ENCODE data around the gene HOXA2. TPM values are rescaled to one million over a fixed set of nuclear protein-coding genes. Genes with fewer than 3 reads are reported as not detected.

The HOXA2 gene
- total and polyA plus RNA-seq, 2 of the 8 experiments (the other 6 are each of a cell fraction or from before 2014, with no cell fraction given): not detected

DNA sequence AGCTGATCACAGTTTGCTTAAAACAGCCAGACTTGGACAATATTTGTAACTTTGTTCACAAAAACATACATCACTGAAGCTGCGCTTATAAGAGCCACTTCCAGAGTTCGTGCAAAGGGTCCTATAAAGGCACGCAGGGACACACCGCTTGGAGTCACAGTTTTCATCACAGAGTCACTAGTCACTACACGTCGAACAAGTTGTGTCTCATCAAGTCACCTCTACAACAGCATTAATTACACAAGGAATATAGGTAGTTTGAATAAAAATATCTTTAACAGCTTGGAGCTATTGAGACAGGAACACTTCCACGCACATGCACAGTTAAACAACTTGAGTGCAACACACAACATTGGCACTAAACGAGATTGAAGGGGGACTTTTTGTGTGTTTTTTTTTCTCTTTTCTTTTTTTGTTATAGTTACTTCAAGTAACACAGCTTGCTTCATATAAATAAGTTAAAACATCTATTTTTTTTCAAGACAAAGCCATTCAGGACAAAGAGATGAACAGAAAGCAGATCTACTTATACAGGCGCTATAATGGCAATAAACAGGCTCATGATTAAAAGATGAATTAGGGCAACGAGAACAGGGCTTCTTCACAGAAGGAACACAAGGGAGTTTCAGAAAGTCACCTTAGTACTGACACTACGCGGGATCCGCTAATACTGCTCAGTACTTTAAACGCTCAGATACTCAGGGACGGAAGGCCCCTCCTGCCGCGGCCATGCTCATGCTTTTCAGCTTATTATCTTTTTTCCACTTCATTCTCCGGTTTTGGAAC lies 38.8 kb upstream of the HOXA2 start:
- no peak overlapping the region for H3K27ac ChIP-seq (ENCODE audit: low read depth, low read length)
- H4K8ac ChIP-seq (ENCODE audit: extremely low read depth, insufficient read depth, low read length): no peak overlapping the region
- H2BK5ac ChIP-seq (ENCODE audit: low read depth, low read length): no peak overlapping the region
- H4K20me1 ChIP-seq (replicated peaks in 1 of 2; ENCODE audit: control insufficient read depth in 1 of 2, insufficient read depth in 2 of 2, low read length in 2 of 2): peaks cover 16 to 21% of the 10 kb centered on the region in 2 experiments
- no peak overlapping the region for H2BK20ac ChIP-seq (ENCODE audit: low read length)
- no peaks in the 10 kb centered on the region for H3K79me2 ChIP-seq (ENCODE audit: control insufficient read depth in 1 of 2, insufficient read depth in 2 of 2, low read length in 2 of 2)
- H4K5ac ChIP-seq (ENCODE audit: insufficient read length, low read depth, low read length): no peak overlapping the region
- FAIRE-seq (no peak), DNase-seq (ENCODE audit: low read depth in 1 of 2, low spot score in 2 of 2) (no peak)
- peaks cover 0 to 6% (median 0%) of the 10 kb centered on the region in 4 experiments; a peak in 1 of 8 replicates for H3K36me3 ChIP-seq (ENCODE audit: control insufficient read depth in 2 of 4, insufficient read depth in 4 of 4, low read length in 3 of 4)
- 38% methylated on average over 18 of the region's 18 CpGs; no CpG with 5 or more reads in 1 of the 2 experiments for WGBS, 2 experiments (ENCODE audit: extremely low coverage in 1 of 2, insufficient coverage in 1 of 2, insufficient read length in 1 of 2, insufficient replicate concordance in 2 of 2, low coverage in 1 of 2, low lambda C conversion rate in 2 of 2, missing lambda C conversion rate in 1 of 2)
- H2AFZ ChIP-seq (ENCODE audit: low read length): no peak overlapping the region
- H3K4me2 ChIP-seq (ENCODE audit: insufficient read depth in 1 of 2, low read depth in 2 of 2, low read length in 2 of 2): no peak overlapping the region; a peak in 1 of 4 replicates
- CTCF ChIA-PET (ENCODE audit: partially characterized antibody): interaction anchor here (0.6 to 12.5 kb wide), 20 partner anchors 9 to 871 kb away, joined by 3 to 123 read pairs (median 4); partner anchors contain the start of genes HOXA1, HOXA3 and HOXA7
- peaks cover 97 to 100% (median 99%) of the 10 kb centered on the region in 4 experiments for H3K27me3 ChIP-seq (replicated peaks in 1 of 4; ENCODE audit: control insufficient read depth in 3 of 4, extremely low read depth in 1 of 4, insufficient read depth in 3 of 4, low read length in 3 of 4)
- H2AK5ac ChIP-seq (ENCODE audit: low read depth, low read length): no peak overlapping the region
- H3K4ac ChIP-seq (replicated peaks; ENCODE audit: insufficient read length, low read depth, low read length): no peak overlapping the region
- no peak overlapping the region for H2BK15ac ChIP-seq (ENCODE audit: low read length)
- H3K9me3 ChIP-seq (ENCODE audit: insufficient read depth in 2 of 2, low read depth in 1 of 2, low read length in 1 of 2): peaks cover 0 to 3% of the 10 kb centered on the region in 2 experiments; a peak in 1 of 4 replicates
- H3K4me3 ChIP-seq (ENCODE audit: extremely low read depth in 1 of 4, insufficient read depth in 2 of 4, low read depth in 3 of 4, low read length in 4 of 4): no peak overlapping the region
- no peak overlapping the region for H4K91ac ChIP-seq (replicated peaks; ENCODE audit: insufficient read length, low read length)
- no peak overlapping the region for H3K56ac ChIP-seq (replicated peaks; ENCODE audit: insufficient read length, low read depth, low read length)
- no peak overlapping the region for H3K23ac ChIP-seq (ENCODE audit: insufficient read length)
- peaks cover 0 to 6% (median 3%) of the 10 kb centered on the region in 4 experiments; a peak in 4 of 7 replicates for H3K4me1 ChIP-seq (replicated peaks in 1 of 4; ENCODE audit: control insufficient read depth in 3 of 4, insufficient read depth in 4 of 4, low read length in 3 of 4)
- H3K18ac ChIP-seq (ENCODE audit: extremely low read depth, low read length): no peak overlapping the region
- H3K23me2 ChIP-seq (ENCODE audit: low read depth, low read length): peaks cover 9% of the 10 kb centered on the region
- H2BK12ac ChIP-seq (ENCODE audit: low read depth, low read length): no peak overlapping the region
- H3K79me1 ChIP-seq (ENCODE audit: low read depth, low read length): no peaks in the 10 kb centered on the region
- no peak overlapping the region for H3K9ac ChIP-seq (replicated peaks in 1 of 4; ENCODE audit: extremely low read depth in 1 of 4, low read depth in 3 of 4, low read length in 3 of 4)
- POLR2A ChIA-PET (ENCODE audit: partially characterized antibody): no interaction called here
- no peak overlapping the region for H2BK120ac ChIP-seq (replicated peaks; ENCODE audit: low read depth, low read length)
- H3K14ac ChIP-seq (ENCODE audit: insufficient read length): no peak overlapping the region
- TF ChIP-seq ZNF274 (IDR thresholded peaks at IDR 0.05; ENCODE audit: borderline replicate concordance, extremely low read depth, low read length): no peak
- no peak for TF ChIP-seq NANOG (IDR thresholded peaks at IDR 0.05; ENCODE audit: insufficient read depth, low read depth, low read length, poor library complexity, severe bottlenecking)
- TF ChIP-seq SIN3A (conservative IDR thresholded peaks at IDR 0.05 in 1 of 2, IDR thresholded peaks at IDR 0.05 in 1 of 2; ENCODE audit: low read depth in 1 of 2, low read length in 2 of 2): no peak
- no peak for TF ChIP-seq YY1 (IDR thresholded peaks at IDR 0.05; ENCODE audit: low read depth, low read length)
- TF ChIP-seq RAD21 (IDR thresholded peaks at IDR 0.05 in 1 of 2, conservative IDR thresholded peaks at IDR 0.05 in 1 of 2; ENCODE audit: low read depth in 2 of 2, low read length in 2 of 2): no peak
